Measurements from ENCODE around the gene IQSEC3. TPM values are rescaled to one million over a fixed set of nuclear protein-coding genes. Genes with fewer than 3 reads are reported as not detected.

IQSEC3 gene
- total and polyA plus RNA-seq, 11 donors = 0.29 to 3.2 (median 1.5) TPM

- H3K36me3 ChIP-seq = no peaks in the 10 kb centered on the region
- no peak overlapping the region for H3K4me3 ChIP-seq
- TF ChIP-seq CTCF (IDR thresholded peaks at IDR 0.05) = no peak
- no peak for TF ChIP-seq POLR2A (IDR thresholded peaks at IDR 0.05)
- ATAC-seq (no peak), DNase-seq (no peak)
- no peak overlapping the region for H3K27ac ChIP-seq
- peaks cover 0 to 62% (median 19%) of the 10 kb centered on the region in 9 donors for H3K27me3 ChIP-seq
- 78 to 91% (median 84%) methylated on average over 14 to 15 of the region's 15 CpGs for WGBS, 4 donors
- H3K9me3 ChIP-seq = no peaks in the 10 kb centered on the region
- intact Hi-C loops (cut with DNase I) = no loop called here
- H3K4me1 ChIP-seq = peaks cover 0 to 12% (median 1%) of the 10 kb centered on the region in 12 donors
Observed at GRCh38 chr12:101969-102878, 35.7 kb downstream of the IQSEC3 start.

- Histone ChIP-seq H3K4me3 (no peak overlapping the region), H3K4me1 (peaks cover 0 to 12% (median 1%) of the 10 kb centered on the region in 12 donors), H3K9me3 (no peaks in the 10 kb centered on the region), H3K27me3 (peaks cover 0 to 56% (median 19%) of the 10 kb centered on the region in 9 donors), H3K27ac (no peak overlapping the region), H3K36me3 (no peaks in the 10 kb centered on the region)
- DNase-seq (no peak), ATAC-seq (no peak)
- 63 to 73% (median 69%) methylated on average over 7 of the region's 7 CpGs for WGBS, 4 donors
- TF ChIP-seq POLR2A (IDR thresholded peaks at IDR 0.05) (no peak), CTCF (IDR thresholded peaks at IDR 0.05) (no peak)
- intact Hi-C loops (cut with DNase I) = no loop called here
Observed at GRCh38 chr12:102879-103168, 36.3 kb downstream of the IQSEC3 start.

GRCh38 chr12:103169-103981 is 36.8 kb downstream of the IQSEC3 start:
- 67 to 77% (median 74%) methylated on average over 14 to 18 of the region's 19 CpGs for WGBS, 4 donors
- no peak for ATAC-seq

More at GRCh38 chr12:103169-103981, 36.8 kb downstream of the IQSEC3 start:
- intact Hi-C loops (cut with DNase I) = no loop called here
- Histone ChIP-seq H3K9me3 (no peaks in the 10 kb centered on the region), H3K4me3 (no peak overlapping the region), H3K36me3 (no peaks in the 10 kb centered on the region), H3K27ac (no peak overlapping the region), H3K27me3 (peaks cover 0 to 50% (median 15%) of the 10 kb centered on the region in 9 donors), H3K4me1 (peaks cover 0 to 16% (median 1%) of the 10 kb centered on the region in 12 donors)
- TF ChIP-seq POLR2A (IDR thresholded peaks at IDR 0.05) = no peak
- TF ChIP-seq CTCF (IDR thresholded peaks at IDR 0.05) = no peak
- DNase-seq = no peak

Measured in heart left ventricle (tissue), 16 donors.